Psoas muscle (tissue), 8 donors: Measurements from ENCODE around the gene SLC16A14. TPM values are rescaled to one million over a fixed set of nuclear protein-coding genes. Genes with fewer than 3 reads are reported as not detected.

Experiments used
- ATAC-seq, 4 donors: fragments of 200-7000 bp; cut with Tn5 transposase; one replicate each; pipeline ENCODE4 v1.9.1; 2020; ENCODE audit warnings: moderate library complexity in 3 of 4, mild to moderate bottlenecking in 2 of 4
- DNase-seq, 2 donors: peaks; one replicate each; pipeline ENCODE4 v3.0.0-alpha.2; 2020
- H3K27ac ChIP-seq: fragments of 200-600 bp; one replicate; pipeline ENCODE4 v1.8.0; 2022
- H3K27me3 ChIP-seq, 3 donors: fragments of 200-600 bp in 1 of 3; one replicate each; pipeline versions ENCODE4 v1.6.1 to v1.8.0; 2013 to 2022; ENCODE audit warnings: low read length in 2 of 3, mild to moderate bottlenecking in 2 of 3, moderate library complexity in 1 of 3; ENCODE audit not compliant: insufficient read depth in 3 of 3
- H3K36me3 ChIP-seq, 2 donors: fragments of 200-600 bp in 1 of 2; one replicate each; pipeline versions ENCODE4 v1.6.1 to v1.8.0; 2013 to 2022; ENCODE audit warnings: low read depth in 1 of 2, mild to moderate bottlenecking in 1 of 2, moderate library complexity in 1 of 2; ENCODE audit not compliant: insufficient read depth in 1 of 2
- H3K4me1 ChIP-seq: fragments of 200-600 bp; one replicate; pipeline ENCODE4 v1.8.0; 2022
- H3K4me3 ChIP-seq: fragments of 200-600 bp; one replicate; pipeline ENCODE4 v1.8.0; 2022; ENCODE audit warnings: mild to moderate bottlenecking
- H3K9me3 ChIP-seq: fragments of 200-600 bp; one replicate; pipeline ENCODE4 v1.8.0; 2022
- WGBS, 3 donors: extraction: QIAGEN DNeasy Blood & Tissue Kit; methylation state at CpG; one replicate each; pipeline versions ENCODE4 v1.1.6 to v1.1.7; 2013; 5-methylcytosine and 5-hydroxymethylcytosine counted together
- intact Hi-C, 2 donors: fragments of 100-400 bp; cut with DNase I; formaldehyde crosslinking; loops; one replicate each; pipeline versions ENCODE4 v1.11.0 to v1.14.2; 2022
- polyA plus RNA-seq, 3 donors: library from polyadenylated mRNA; stranded (reverse); fragments of 200-250 nt; gene quantifications; one replicate each; pipeline ENCODE4 v1.2.3, GENCODE V29; 2013
- total RNA-seq, 4 donors: library from RNA; stranded (reverse); fragmentation: NEBNext Ultra II Directional in 2 of 4; extraction: Animal tissue kit (Norgen Biotek cat#: 25700) in 2 of 4; gene quantifications; one replicate each; pipeline versions ENCODE4 v1.2.1 to v1.2.4, GENCODE V29; 2021 to 2023
- TF ChIP-seq, protein P1 (sequence below): fragments of 200-600 bp; IDR thresholded peaks from one replicate; pipeline ENCODE4 v1.8.0; 2022; ENCODE audit warnings: antibody characterized with exemption
- donor health status: healthy with polysubstance abuse.
- donor health status: DM: no; HTN: no; CAD: no; lungs with moderate emphysema.
- donor health status: Bipolar disorder and iron deficiency.
- donor health status: healthy.
- donor health status: DM: yes; HTN: yes; CAD: no.
- donor health status: DM: no; HTN: no; CAD: no.
- donor health status: DM: no; HTN: no; CAD: no.
- donor health status: DM: yes; HTN: yes; CAD: no.

SLC16A14 gene
- total and polyA plus RNA-seq, 7 donors: 0.17 to 1.2 (median 0.46) TPM

DNA sequence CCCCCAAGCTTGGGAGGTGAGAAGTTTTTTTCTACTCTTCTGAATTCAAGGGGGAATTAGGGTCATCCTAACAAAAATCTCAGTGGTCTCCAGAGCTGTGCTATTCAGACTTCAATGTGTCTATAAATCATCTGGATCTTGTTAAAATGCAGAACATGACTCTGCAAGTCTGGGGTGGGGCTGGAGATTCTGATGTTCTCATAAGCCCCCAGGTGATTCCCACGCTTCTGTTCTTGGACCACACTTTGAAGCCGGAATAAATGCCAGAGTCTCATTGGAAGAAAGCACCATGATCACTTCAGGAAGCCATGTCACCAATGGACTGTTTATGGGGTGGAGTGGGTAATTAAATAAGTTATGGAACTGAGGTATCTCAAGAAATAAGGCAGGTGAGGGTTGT is 22.2 kb upstream of the SLC16A14 start:
- H3K27ac ChIP-seq: no peak overlapping the region
- TF ChIP-seq, protein P1, sequence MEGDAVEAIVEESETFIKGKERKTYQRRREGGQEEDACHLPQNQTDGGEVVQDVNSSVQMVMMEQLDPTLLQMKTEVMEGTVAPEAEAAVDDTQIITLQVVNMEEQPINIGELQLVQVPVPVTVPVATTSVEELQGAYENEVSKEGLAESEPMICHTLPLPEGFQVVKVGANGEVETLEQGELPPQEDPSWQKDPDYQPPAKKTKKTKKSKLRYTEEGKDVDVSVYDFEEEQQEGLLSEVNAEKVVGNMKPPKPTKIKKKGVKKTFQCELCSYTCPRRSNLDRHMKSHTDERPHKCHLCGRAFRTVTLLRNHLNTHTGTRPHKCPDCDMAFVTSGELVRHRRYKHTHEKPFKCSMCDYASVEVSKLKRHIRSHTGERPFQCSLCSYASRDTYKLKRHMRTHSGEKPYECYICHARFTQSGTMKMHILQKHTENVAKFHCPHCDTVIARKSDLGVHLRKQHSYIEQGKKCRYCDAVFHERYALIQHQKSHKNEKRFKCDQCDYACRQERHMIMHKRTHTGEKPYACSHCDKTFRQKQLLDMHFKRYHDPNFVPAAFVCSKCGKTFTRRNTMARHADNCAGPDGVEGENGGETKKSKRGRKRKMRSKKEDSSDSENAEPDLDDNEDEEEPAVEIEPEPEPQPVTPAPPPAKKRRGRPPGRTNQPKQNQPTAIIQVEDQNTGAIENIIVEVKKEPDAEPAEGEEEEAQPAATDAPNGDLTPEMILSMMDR: no peak
- DNase-seq (no peak), ATAC-seq (no peak)
- no peak overlapping the region for H3K4me3 ChIP-seq
- no peaks in the 10 kb centered on the region for H3K27me3 ChIP-seq
- no peaks in the 10 kb centered on the region for H3K4me1 ChIP-seq
- intact Hi-C loops: no loop called here
- H3K9me3 ChIP-seq: peaks cover 7% of the 10 kb centered on the region
- H3K36me3 ChIP-seq: no peaks in the 10 kb centered on the region
- WGBS, 3 donors: 81 to 90% (median 89%) methylated on average over 2 of the region's 2 CpGs

DNA sequence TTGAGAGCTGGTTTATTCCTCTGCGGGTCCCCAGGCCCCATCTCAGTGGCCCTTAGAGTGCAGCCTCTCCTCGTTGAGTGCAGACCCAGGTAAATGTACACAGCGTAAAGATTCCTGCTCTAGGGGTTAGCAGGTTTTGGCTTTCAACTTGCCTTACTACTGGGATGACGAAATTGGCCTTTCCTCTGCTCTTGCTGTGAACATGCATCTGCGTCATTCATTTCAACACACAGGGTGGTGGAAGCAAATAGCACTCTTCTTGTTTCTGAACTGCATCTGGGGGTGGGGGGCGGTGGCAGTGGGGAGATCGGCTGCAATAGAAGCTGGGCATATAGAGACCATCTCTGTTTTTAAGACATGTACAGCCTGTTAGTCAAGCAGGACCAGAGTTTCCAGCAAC is 16.5 kb upstream of the SLC16A14 start:
- intact Hi-C loops: no loop called here
- Histone ChIP-seq H3K4me3 (no peak overlapping the region), H3K27ac (no peak overlapping the region), H3K36me3 (no peaks in the 10 kb centered on the region), H3K9me3 (no peaks in the 10 kb centered on the region), H3K27me3 (no peaks in the 10 kb centered on the region), H3K4me1 (no peaks in the 10 kb centered on the region)
- TF ChIP-seq, protein P1: no peak
- no peak for ATAC-seq
- 72 to 79% (median 75%) methylated on average over 7 of the region's 7 CpGs for WGBS, 3 donors
- DNase-seq: no peak

DNA sequence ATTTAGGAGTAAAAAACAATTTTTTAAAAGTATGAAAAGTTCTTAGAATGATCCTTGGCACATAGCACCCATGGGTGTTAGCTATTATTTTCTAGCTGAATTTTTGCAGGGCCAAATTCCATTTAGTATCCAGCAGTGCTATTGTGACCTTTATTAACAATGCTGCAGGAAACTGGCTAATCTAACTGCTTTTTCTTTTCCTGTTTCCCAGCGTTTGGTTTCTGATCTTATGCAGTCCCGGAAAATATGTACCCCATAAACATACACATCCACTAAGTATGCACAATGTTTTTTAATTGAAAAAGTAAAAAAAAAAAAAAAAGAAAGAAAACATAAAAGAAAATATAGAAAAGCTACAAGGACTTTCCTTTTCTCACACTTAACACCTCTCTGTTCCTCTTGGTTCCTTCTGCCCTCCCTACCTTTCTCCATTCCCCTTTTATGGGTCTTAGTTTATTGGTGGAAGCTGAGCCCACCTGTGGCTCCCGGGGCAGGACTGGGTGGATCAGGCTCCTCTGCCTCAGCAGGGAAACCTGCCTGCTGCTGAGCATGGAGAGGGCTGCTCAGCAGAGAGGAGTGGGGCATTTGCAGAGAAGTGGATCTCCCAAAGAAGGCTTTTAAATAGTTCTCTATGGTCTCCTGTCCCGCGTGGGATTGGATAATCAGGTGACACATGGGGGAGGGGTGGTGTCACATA is 9.3 kb upstream of the SLC16A14 start:
- Histone ChIP-seq H3K27ac (no peak overlapping the region), H3K4me3 (no peak overlapping the region), H3K4me1 (no peaks in the 10 kb centered on the region), H3K27me3 (no peaks in the 10 kb centered on the region), H3K36me3 (no peaks in the 10 kb centered on the region), H3K9me3 (no peaks in the 10 kb centered on the region)
- DNase-seq: no peak
- no peak for ATAC-seq
- intact Hi-C loops: no loop called here
- TF ChIP-seq, protein P1: no peak
- 35 to 49% (median 47%) methylated on average over 5 of the region's 5 CpGs for WGBS, 3 donors

DNA sequence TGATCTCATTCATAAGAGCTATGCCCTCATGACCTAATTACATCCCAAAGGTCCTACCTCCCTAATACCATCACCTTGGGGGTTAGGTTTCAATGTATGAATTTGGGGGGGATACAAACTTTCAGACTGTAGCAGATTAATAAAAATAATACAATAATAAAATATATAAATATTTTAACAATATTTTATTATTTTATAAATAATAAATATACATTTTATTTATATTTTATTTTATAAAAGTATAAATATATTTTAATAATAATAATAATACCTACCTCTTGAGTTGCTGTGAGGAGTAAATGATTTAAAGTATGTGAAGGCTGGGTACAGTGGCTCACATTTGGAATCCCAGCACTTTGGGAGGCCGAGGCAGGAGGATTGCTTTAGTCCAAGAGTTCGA is 8.1 kb upstream of the SLC16A14 start:
- Histone ChIP-seq H3K27me3 (no peaks in the 10 kb centered on the region), H3K4me3 (no peak overlapping the region), H3K4me1 (no peaks in the 10 kb centered on the region), H3K9me3 (no peaks in the 10 kb centered on the region), H3K27ac (no peak overlapping the region), H3K36me3 (no peaks in the 10 kb centered on the region)
- TF ChIP-seq, protein P1: no peak
- ATAC-seq: no peak
- DNase-seq: no peak
- intact Hi-C loops: no loop called here
- 87 to 93% (median 93%) methylated on average over 2 of the region's 2 CpGs for WGBS, 3 donors
